GM23338 (cell line): ENCODE measurements around the gene IRF8. TPM values are rescaled to one million over a fixed set of nuclear protein-coding genes. Genes with fewer than 3 reads are reported as not detected.

Experiments
- ATAC-seq: fragments of 200-7000 bp; cut with Tn5 transposase; 3 replicates; pipeline ENCODE4 v1.9.1; 2020
- DNase-seq: peaks from one replicate; pipeline ENCODE4 v3.0.0-alpha.2; 2015; ENCODE audit warnings: low spot score
- H2AFZ ChIP-seq: fragments of 200-600 bp; sonication (generic); 2 replicates; pipeline ENCODE4 v1.8.0; 2016; ENCODE audit warnings: antibody characterized with exemption, mild to moderate bottlenecking, moderate library complexity
- H3F3A ChIP-seq: fragments of 200-600 bp; sonication (generic); replicated peaks from 2 replicates; pipeline ENCODE4 v1.8.0; 2017; ENCODE audit warnings: antibody characterized with exemption, mixed run types, low read depth
- H3K27ac ChIP-seq: fragments of 200-600 bp; sonication (generic); 2 replicates; pipeline ENCODE4 v1.6.1; 2016; ENCODE audit warnings: low read depth
- H3K27me3 ChIP-seq: fragments of 200-600 bp; sonication (generic); 2 replicates; pipeline ENCODE4 v1.8.0; 2016; ENCODE audit warnings: mild to moderate bottlenecking, mixed run types, moderate library complexity; ENCODE audit not compliant: insufficient read depth
- H3K36me3 ChIP-seq: fragments of 200-600 bp; sonication (generic); 2 replicates; pipeline ENCODE4 v1.8.0; 2016; ENCODE audit warnings: mild to moderate bottlenecking; ENCODE audit not compliant: insufficient read depth
- H3K4me1 ChIP-seq: fragments of 200-600 bp; sonication (generic); 2 replicates; pipeline ENCODE4 v1.8.0; 2016; ENCODE audit warnings: mild to moderate bottlenecking, moderate library complexity; ENCODE audit not compliant: insufficient read depth
- H3K4me2 ChIP-seq: fragments of 200-600 bp; sonication (generic); 2 replicates; pipeline ENCODE4 v1.7.1; 2017; ENCODE audit warnings: mixed run types
- H3K4me3 ChIP-seq: fragments of 200-600 bp; sonication (generic); 2 replicates; pipeline ENCODE4 v1.6.1; 2016; ENCODE audit warnings: mixed run types
- H3K79me2 ChIP-seq: fragments of 200-600 bp; sonication (generic); replicated peaks from 2 replicates; pipeline ENCODE4 v1.8.0; 2017; ENCODE audit warnings: mild to moderate bottlenecking; ENCODE audit not compliant: insufficient read depth
- H3K9me2 ChIP-seq: fragments of 200-600 bp; sonication (generic); 2 replicates; pipeline ENCODE4 v1.8.0; 2017; ENCODE audit not compliant: insufficient read depth
- H4K20me1 ChIP-seq: fragments of 200-600 bp; sonication (generic); replicated peaks from 2 replicates; pipeline ENCODE4 v1.8.0; 2017; ENCODE audit warnings: mild to moderate bottlenecking; ENCODE audit not compliant: insufficient read depth
- H3K27ac Mint-ChIP-seq: 2 replicates; pipeline ENCODE4 v1.8.0; 2020; ENCODE audit warnings: inconsistent platforms, mild to moderate bottlenecking, moderate library complexity, mixed read lengths
- H3K27me3 Mint-ChIP-seq: 3 replicates; pipeline ENCODE4 v1.8.0; 2022; ENCODE audit warnings: low read depth, mild to moderate bottlenecking, moderate library complexity, mixed read lengths, inconsistent platforms; ENCODE audit not compliant: insufficient read depth, poor library complexity
- H3K36me3 Mint-ChIP-seq: 3 replicates; pipeline ENCODE4 v1.8.0; 2021; ENCODE audit warnings: low read depth, mild to moderate bottlenecking, inconsistent platforms, moderate library complexity, mixed read lengths
- H3K4me1 Mint-ChIP-seq: 3 replicates; pipeline ENCODE4 v1.8.0; 2020; ENCODE audit warnings: mild to moderate bottlenecking, inconsistent platforms, mixed read lengths
- H3K4me3 Mint-ChIP-seq: 3 replicates; pipeline ENCODE4 v1.8.0; 2021; ENCODE audit warnings: moderate library complexity, mild to moderate bottlenecking, inconsistent platforms, mixed read lengths
- H3K9me3 Mint-ChIP-seq: 3 replicates; pipeline ENCODE4 v1.8.0; 2020; ENCODE audit warnings: moderate library complexity, mild to moderate bottlenecking, inconsistent platforms, mixed read lengths
- CREB1 ChIP-seq: fragments of 250-450 bp; sonication (Bioruptor Pico); IDR thresholded peaks from 2 replicates; pipeline ENCODE4 v1.5.0; 2020; ENCODE audit warnings: low read depth, mild to moderate bottlenecking, moderate library complexity
- ETS1 ChIP-seq: IDR thresholded peaks from 2 replicates; pipeline ENCODE4 v1.6.1; 2016; ENCODE audit warnings: antibody characterized with exemption
- EZH2 ChIP-seq: fragments of 200-600 bp; sonication (generic); IDR thresholded peaks from one replicate; pipeline ENCODE4 v1.8.0; 2017; ENCODE audit warnings: antibody characterized with exemption, mild to moderate bottlenecking, low read depth; ENCODE audit not compliant: unreplicated experiment
- EZH2phosphoT487 ChIP-seq: fragments of 200-600 bp; sonication (generic); IDR thresholded peaks from one replicate; pipeline ENCODE4 v1.8.1; 2018; ENCODE audit warnings: antibody characterized with exemption; ENCODE audit not compliant: unreplicated experiment
- JUNB ChIP-seq: IDR thresholded peaks from one replicate; pipeline ENCODE4 v1.6.1; 2016; ENCODE audit warnings: antibody characterized with exemption; ENCODE audit not compliant: unreplicated experiment
- NANOG ChIP-seq: IDR thresholded peaks from 2 replicates; pipeline ENCODE4 v1.6.1; 2016; ENCODE audit warnings: antibody characterized with exemption, borderline replicate concordance
- POLR2AphosphoS5 ChIP-seq: IDR thresholded peaks from 2 replicates; pipeline ENCODE4 v1.6.1; 2016; ENCODE audit warnings: antibody characterized with exemption, low read depth
- REST ChIP-seq: IDR thresholded peaks from one replicate; pipeline ENCODE4 v1.6.1; 2018; ENCODE audit warnings: antibody characterized with exemption; ENCODE audit not compliant: unreplicated experiment
- STAT1 ChIP-seq: IDR thresholded peaks from one replicate; pipeline ENCODE4 v1.6.1; 2016; ENCODE audit warnings: antibody characterized with exemption; ENCODE audit not compliant: unreplicated experiment
- ZNF114 ChIP-seq: fragments of 250-450 bp; sonication (Bioruptor Pico); IDR thresholded peaks from 2 replicates; pipeline ENCODE4 v1.5.0; 2020; ENCODE audit warnings: mild to moderate bottlenecking, moderate library complexity
- ZNF331 ChIP-seq: fragments of 250-450 bp; sonication (Bioruptor Pico); IDR thresholded peaks from 2 replicates; pipeline ENCODE4 v1.5.0; 2020; ENCODE audit warnings: low read depth, mild to moderate bottlenecking, moderate library complexity
- polyA plus RNA-seq: library from polyadenylated mRNA; unstranded; fragments of >200 nt; fragmentation: Nextera tagmentation; extraction: Ambion mirVana; gene quantifications from 2 replicates; pipeline ENCODE4 v1.2.1, GENCODE V29; 2016
- total RNA-seq: library from RNA; depleted of rRNA; stranded (reverse); fragments of >200 nt; shearing (Covaris generic); gene quantifications from 2 replicates; pipeline ENCODE4 v1.2.3, GENCODE V29; 2014
- TF ChIP-seq, protein P1 (sequence below), 2 experiments: fragments of 200-600 bp in 1 of 2; sonication (generic) in 1 of 2; conservative IDR thresholded peaks; 2 replicates each; pipeline versions ENCODE4 v1.5.1 to v1.6.1; 2016 to 2017; ENCODE audit warnings: antibody characterized with exemption in 2 of 2, low read depth in 2 of 2, mild to moderate bottlenecking in 2 of 2, moderate library complexity in 1 of 2

The IRF8 gene
- total and polyA plus RNA-seq, 2 experiments from 2014 or later, result 0.47 to 2.8 TPM

DNA sequence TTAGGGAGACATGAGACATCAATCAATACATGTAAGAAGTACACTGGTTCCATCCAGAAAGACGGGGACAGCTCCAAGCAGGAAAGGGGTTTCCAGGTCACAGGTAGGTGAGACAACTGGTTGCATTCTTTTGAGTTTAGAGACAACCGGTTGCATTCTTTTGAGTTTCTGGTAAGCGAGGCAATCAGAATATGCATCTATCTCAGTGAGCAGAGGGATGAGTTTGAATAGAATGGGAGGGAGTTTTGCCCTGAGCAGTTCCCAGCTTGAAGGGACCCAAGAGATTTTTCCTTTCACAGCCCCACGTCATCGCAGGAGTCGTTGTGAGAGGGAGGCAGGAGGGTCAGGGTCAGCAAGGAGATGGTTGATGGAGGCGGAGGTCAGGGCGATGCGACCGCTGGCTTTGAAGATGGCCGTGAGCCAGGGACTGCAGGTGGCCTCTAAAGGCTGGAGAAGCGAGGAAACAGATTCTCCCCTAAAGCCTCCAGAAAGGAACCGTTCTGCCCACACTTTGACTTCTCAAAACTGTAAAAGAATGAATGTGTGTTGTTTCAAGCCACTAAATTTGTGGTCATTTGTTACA is 36.5 kb downstream of the IRF8 start:
- Mint-ChIP-seq H3K4me3 (no peak overlapping the region), H3K27me3 (peaks cover 18% of the 10 kb centered on the region), H3K9me3 (peaks cover 3% of the 10 kb centered on the region; the same call in 1 of the 3 replicates), H3K4me1 (peaks cover 6% of the 10 kb centered on the region; the same call in 2 of the 3 replicates), H3K36me3 (no peaks in the 10 kb centered on the region; the same call in 2 of the 3 replicates), H3K27ac (no peak overlapping the region)
- Histone ChIP-seq H3K4me1 (no peaks in the 10 kb centered on the region), H3K4me3 (no peak overlapping the region), H3F3A (no peaks in the 10 kb centered on the region), H4K20me1 (no peaks in the 10 kb centered on the region), H3K9me2 (no peaks in the 10 kb centered on the region; the same call in 1 of the 2 replicates), H3K79me2 (no peaks in the 10 kb centered on the region), H3K27me3 (no peaks in the 10 kb centered on the region), H3K36me3 (no peaks in the 10 kb centered on the region), H2AFZ (no peak overlapping the region), H3K4me2 (no peak overlapping the region), H3K27ac (no peak overlapping the region)
- no peak for ATAC-seq
- TF ChIP-seq POLR2AphosphoS5, result no peak
- no peak for DNase-seq

DNA sequence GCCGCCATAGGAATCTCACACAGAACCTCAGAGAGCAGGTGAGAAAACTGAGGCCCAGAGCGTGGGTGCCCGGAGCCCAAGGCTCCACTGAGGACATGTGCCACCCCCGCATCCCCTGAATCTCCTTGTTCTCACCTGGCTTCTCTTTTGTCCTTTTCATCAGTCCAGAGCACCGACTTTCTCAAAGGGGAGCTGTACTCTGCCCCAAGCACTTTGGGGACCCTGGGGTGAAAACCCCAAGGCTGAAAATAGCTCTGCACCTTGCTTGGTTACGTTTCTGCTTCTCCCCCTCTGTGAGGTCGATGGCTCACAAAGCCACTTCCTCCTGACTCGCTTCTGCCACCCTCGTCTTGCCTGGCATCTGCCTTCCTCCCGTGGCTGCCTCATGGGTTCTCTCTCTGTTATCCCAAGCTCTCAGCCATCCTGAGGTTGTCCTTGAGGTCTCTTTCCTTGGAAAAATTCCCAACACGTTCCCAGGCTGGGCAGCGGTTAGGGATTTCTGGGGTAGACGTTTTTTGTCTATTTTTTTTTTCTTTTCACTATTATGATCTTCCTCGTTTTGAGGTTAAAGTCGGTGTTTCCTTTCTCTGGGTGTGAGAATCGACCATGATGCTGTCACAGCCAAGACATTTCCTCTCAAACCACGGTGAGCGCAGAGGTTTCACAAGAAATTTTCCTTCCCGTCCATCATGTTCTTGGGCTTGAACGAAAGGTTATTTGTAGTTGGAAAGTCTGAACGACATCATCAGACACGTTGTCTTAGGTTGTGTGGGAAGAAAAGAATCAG is 37.2 kb downstream of the IRF8 start:
- H3K4me1 ChIP-seq, result no peaks in the 10 kb centered on the region
- H3K4me1 Mint-ChIP-seq, result peaks cover 6% of the 10 kb centered on the region; the same call in 2 of the 3 replicates
- no peaks in the 10 kb centered on the region for H3K27me3 ChIP-seq
- peaks cover 3% of the 10 kb centered on the region; the same call in 1 of the 3 replicates for H3K9me3 Mint-ChIP-seq
- peaks cover 17% of the 10 kb centered on the region for H3K27me3 Mint-ChIP-seq
- no peaks in the 10 kb centered on the region; the same call in 2 of the 3 replicates for H3K36me3 Mint-ChIP-seq
- H2AFZ ChIP-seq, result no peak overlapping the region
- no peaks in the 10 kb centered on the region for H3K79me2 ChIP-seq
- H3K4me3 Mint-ChIP-seq, result no peak overlapping the region
- ATAC-seq (no peak), DNase-seq (no peak)
- no peaks in the 10 kb centered on the region for H4K20me1 ChIP-seq
- H3K27ac Mint-ChIP-seq, result no peak overlapping the region
- no peak overlapping the region for H3K4me2 ChIP-seq
- H3K27ac ChIP-seq, result no peak overlapping the region
- H3F3A ChIP-seq, result no peaks in the 10 kb centered on the region
- H3K36me3 ChIP-seq, result no peaks in the 10 kb centered on the region
- no peak overlapping the region for H3K4me3 ChIP-seq
- H3K9me2 ChIP-seq, result no peaks in the 10 kb centered on the region; the same call in 1 of the 2 replicates
- TF ChIP-seq, protein P1, sequence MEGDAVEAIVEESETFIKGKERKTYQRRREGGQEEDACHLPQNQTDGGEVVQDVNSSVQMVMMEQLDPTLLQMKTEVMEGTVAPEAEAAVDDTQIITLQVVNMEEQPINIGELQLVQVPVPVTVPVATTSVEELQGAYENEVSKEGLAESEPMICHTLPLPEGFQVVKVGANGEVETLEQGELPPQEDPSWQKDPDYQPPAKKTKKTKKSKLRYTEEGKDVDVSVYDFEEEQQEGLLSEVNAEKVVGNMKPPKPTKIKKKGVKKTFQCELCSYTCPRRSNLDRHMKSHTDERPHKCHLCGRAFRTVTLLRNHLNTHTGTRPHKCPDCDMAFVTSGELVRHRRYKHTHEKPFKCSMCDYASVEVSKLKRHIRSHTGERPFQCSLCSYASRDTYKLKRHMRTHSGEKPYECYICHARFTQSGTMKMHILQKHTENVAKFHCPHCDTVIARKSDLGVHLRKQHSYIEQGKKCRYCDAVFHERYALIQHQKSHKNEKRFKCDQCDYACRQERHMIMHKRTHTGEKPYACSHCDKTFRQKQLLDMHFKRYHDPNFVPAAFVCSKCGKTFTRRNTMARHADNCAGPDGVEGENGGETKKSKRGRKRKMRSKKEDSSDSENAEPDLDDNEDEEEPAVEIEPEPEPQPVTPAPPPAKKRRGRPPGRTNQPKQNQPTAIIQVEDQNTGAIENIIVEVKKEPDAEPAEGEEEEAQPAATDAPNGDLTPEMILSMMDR (conservative IDR thresholded peaks at IDR 0.05; ENCODE audit: low read depth in 2 of 2), result no peak
- no peak for TF ChIP-seq REST
- no peak for TF ChIP-seq EZH2phosphoT487
- TF ChIP-seq ZNF114, result no peak
- TF ChIP-seq EZH2, result no peak
- no peak for TF ChIP-seq ZNF331
- TF ChIP-seq NANOG, result no peak
- no peak for TF ChIP-seq JUNB
- no peak for TF ChIP-seq CREB1 (CRISPR knock-in tag)
- TF ChIP-seq ETS1, result no peak
- no peak for TF ChIP-seq STAT1
- no peak for TF ChIP-seq POLR2AphosphoS5
